GM19438 (cell line): ENCODE measurements around the gene C11orf97.
"Not testable (repeated sequence)": the region's sequence is repeated elsewhere in the genome, so short reads cannot be mapped to it uniquely, and the experiment has no call there.

Experiments
- ATAC-seq: cut with Tn5 transposase; IDR thresholded peaks from one replicate; pipeline ENCODE4 v1.9.1; 2021; ENCODE audit warnings: low read depth; ENCODE audit not compliant: unreplicated experiment

The C11orf97 gene

DNA sequence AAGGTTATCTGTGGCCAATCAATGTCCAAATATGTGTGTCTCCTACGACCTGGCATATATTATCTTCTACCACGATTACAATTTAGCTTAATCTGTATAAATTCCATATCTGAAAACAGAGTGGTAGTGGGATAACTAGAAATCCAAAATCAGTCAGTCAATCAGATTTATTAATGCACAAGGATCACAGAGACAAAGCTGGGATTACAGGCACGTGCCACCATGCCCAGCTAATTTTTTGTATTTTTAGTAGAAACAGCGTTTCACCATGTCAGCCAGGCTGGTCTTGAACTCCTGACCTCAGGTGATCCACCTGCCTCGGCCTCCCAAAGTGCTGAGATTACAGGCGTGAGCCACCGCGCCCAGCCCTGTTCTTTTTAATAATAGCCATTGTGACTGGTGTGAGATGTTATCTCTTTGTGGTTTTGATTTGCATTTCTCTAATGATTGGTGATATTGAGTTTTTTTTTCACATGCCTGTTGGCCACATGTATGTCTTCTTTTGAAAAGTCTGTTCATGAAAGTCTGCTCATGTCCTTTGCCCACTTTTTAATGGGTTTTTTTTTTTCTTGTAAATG, 43.6 kb downstream of the C11orf97 start:
- ATAC-seq, result not testable (repeated sequence)

DNA sequence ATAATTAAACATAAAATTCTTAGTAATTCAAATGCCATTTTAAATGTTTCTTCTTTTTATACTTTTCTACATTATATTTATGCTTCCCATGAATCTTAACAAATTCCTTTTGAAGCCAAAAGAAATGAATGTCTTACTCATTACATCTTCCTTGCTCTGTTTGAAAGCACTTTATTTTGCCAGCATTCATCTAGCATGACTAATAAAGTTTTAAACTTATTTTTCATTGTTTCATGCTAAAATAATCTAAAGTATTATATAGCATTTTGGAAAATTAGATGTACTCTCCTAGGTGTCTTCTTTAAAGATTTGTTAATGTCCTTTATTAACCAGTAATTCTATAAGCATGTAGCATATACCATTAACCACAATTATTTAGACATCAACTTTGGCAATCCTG, 45.2 kb downstream of the C11orf97 start:
- ATAC-seq, result no peak

DNA sequence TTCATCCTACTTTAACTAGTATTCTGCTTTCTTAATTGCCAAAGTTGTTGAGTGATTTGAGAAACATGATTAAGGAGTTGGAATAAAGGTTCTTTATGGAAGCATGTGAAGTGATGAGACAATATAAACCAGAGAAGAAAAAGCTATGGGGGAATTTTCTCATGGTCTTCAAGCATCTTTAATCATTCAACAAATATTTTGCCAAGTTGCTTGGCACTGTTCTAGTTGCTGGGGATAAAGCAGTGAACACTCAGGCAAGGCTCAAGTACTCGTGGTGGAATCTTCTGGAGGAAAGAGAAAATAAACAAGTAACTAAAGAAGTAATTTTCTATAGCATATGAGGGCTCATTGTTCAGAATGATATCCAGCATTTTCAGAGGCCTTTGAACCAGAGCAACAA, 45.7 kb downstream of the C11orf97 start:
- no peak for ATAC-seq

DNA sequence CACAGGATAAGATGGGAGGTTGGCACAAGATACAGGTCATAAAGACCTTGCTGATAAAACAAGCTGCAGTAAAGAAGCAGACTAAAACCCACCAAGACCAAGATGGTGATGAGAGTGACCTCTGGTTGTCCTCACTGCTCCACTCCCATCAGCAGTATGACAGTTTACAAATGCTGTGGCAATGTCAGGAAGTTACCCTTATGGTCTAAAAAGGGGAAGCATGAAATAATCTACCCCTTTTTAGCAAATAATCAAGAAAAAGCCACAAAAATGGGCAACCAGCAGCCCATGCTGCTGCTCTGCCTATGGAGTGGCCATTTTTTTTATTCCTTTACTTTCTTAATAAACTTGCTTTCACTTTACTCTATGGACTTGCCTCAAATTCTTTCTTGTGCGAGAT, 46.2 kb downstream of the C11orf97 start:
- ATAC-seq, result no peak

DNA sequence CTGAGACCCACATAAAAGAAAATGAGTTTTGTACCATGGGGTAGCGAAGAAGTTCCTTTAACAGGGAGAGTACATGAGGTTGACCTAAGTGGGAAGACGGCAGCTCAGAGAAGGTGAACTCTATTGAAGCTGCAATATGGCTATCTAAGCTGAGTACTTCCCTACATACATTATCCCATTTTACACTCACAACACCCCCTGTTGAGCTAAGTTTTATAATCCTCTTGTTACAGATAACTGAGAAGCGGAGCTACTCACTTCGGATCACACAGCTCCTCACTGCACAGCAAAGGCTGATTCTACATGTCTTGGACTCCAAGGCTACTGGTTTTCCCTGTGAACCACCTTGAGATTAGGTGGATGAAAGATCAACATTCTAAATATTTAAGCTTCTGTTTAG, 46.7 kb downstream of the C11orf97 start:
- no peak for ATAC-seq

DNA sequence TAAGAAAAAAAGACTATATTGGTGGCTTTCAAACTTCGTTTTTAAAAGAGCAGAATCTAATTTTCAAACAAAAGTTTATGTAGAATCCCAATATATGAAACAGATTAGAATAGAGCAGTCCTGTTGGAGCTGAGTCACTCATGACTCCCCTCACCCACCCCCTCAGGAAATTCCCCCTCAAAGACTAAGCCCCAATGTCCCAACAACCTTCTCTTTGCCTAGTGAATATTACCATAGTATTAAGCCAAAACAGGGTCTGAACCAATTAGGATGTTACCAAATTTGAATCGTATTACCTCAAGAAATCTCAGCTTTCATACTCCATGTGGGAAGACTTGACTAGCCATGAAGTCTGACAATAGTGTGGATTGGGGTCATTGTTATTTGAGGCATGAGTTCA, 47.1 kb downstream of the C11orf97 start:
- no peak for ATAC-seq

DNA sequence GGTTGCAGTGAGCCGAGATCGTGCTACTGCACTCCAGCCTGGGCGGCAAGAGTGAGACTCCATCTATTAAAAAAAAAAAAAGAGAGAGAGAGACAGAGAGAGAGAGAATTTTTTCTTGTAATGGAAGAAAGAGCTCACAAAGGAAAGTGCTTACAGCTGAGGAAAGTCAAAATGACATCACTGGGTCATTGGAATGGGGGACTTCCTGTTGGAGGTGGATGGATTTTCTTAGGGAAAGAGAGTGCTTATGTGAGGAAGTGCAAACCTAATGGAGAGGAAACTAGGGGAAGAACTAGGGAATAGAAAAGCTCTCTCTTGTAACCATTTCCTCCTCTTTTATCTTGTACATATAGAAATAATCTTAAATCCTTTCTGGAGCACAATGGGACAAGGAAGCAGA, 48.6 kb downstream of the C11orf97 start:
- no peak for ATAC-seq

DNA sequence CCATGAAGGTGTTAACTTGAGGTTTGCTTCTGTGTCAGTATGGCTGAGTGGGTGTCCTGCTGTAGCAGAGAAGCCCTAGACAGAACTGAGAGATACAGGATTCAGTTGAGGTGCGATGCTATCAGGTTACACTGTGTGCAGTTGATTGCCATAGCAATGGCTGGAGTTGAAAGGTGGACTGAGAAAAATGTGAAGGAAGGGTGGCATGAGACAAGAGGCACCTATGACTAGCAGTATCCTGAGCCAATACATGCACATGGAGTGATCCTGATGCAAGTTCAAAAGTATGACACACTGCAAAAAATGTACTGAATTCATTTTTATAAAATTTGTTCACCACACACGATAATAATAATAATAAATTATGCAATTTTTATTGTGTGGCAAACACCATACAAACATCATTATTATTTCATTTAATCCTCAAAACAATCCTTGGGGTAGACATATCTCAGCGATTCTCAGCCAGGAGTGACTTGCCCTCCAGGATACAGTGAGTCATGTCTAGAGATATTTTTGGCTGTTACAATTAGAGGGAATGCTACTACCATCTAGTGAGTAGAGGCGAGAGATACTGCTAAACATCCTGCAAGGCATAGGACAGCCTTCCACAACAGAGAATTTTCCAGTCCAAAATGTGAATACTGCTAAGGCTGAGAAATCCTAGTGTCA, 51.1 kb downstream of the C11orf97 start:
- ATAC-seq, result no peak

DNA sequence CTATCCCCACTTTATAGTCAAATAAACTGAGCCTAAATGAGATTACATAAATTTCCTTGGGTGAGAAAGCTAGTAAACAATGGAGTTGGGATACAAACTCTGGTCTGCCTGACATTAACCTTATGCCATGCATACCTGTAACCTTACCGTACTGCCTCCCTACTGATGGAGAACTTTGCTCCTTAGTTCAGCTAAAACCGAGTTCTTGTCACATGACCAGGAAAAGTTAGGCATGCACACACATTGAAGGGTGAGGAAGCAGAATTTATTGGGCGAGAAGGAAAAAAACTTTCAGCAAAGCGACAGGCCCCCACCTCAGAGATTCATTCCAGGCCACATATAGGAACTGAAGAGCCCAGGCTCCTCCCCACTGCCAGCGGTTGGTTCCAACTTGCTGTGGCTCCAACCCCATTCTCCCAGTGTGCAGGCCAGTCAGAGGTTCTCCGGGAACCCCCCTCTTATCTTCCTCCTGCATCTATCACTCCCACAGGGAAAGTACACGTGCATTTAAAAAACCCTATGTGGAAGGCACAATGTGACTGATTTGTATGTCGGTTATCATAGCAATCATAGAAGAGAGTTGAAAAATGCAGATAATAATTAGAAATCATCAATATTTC, 51.7 kb downstream of the C11orf97 start:
- no peak for ATAC-seq

DNA sequence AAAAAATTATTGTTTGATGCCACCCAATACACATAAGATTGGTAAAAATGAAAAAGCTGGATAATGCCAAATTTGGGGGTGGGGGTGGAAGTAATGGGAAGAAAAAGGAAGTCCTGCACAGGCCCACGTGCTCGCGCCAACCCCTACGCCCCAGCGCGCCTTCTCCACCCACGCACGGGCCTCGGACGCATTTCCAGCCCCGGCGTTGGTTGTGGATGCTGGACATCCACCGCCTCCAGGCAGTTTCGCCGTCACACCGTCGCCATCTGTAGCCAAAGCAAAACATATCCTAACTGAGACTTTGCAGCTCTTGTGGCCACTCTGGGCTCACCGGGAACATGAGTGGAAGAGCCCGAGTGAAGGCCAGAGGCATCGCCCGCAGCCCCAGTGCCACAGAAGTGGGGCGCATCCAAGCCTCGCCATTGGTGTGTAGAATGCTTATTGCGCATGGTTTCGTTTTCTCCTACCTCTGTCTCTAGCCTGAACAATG, 55.0 kb downstream of the C11orf97 start, which contains the start of gene PIWIL4:
Gene PIWIL4 (plus strand): TSS at position 188 of the 490 bp plus-strand sequence. CDS start 151 bp downstream, at position 339.
- ATAC-seq, result no peak

DNA sequence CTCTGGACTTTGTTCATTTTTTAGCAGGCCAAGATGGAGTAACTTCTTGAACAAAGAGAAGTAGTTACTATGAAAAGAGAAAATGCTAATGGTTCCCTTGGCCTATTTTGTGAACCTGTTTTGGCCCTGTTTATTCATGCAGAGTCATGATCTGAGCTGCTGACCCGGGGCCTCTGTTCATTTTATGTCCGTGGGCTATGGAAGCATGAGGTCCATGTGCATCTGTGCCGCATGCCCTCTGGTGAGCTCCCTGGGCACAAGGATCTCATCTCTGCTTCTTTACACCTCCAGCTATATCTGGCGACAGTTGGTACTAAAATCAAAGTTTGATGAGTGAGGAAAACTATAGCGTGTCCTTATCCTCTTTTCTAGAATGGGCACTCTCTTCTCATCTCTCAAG, 55.9 kb downstream of the C11orf97 start:
- no peak for ATAC-seq

DNA sequence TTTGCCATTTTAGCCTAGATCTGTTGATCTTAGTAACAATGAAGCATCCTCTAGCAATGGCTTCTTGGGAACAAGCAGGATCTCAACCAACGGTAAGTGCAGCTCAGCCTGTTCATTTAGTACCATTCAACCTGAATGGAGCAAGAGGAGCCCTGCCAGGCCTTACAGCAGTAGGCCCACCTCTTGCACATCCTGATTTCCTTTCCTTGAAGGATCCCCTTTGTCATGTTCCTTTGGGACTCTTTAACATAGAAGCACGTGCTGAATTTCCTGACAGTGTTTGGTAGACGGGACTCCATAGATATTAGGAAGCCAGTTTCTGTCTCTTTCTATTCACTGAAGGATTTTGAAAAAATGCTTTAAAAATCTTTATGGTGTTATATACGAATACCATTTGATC, 56.5 kb downstream of the C11orf97 start:
- no peak for ATAC-seq

DNA sequence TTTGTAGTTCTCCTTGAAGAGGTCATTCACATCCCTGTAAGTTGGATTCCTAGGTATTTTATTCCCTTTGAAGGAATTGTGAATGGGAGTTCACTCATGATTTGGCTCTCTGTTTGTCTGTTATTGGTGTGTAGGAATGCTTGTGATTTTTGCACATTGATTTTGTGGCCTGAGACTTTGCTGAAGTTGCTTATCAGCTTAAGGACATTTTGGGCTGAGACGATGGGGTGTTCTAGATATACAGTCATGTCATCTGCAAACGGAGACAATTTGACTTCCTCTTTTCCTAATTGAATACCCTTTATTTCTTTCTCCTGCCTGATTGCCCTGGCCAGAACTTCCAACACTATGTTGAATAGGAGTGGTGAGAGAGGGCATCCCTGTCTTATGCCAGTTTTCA, 60.7 kb downstream of the C11orf97 start:
- not testable (repeated sequence) for ATAC-seq

DNA sequence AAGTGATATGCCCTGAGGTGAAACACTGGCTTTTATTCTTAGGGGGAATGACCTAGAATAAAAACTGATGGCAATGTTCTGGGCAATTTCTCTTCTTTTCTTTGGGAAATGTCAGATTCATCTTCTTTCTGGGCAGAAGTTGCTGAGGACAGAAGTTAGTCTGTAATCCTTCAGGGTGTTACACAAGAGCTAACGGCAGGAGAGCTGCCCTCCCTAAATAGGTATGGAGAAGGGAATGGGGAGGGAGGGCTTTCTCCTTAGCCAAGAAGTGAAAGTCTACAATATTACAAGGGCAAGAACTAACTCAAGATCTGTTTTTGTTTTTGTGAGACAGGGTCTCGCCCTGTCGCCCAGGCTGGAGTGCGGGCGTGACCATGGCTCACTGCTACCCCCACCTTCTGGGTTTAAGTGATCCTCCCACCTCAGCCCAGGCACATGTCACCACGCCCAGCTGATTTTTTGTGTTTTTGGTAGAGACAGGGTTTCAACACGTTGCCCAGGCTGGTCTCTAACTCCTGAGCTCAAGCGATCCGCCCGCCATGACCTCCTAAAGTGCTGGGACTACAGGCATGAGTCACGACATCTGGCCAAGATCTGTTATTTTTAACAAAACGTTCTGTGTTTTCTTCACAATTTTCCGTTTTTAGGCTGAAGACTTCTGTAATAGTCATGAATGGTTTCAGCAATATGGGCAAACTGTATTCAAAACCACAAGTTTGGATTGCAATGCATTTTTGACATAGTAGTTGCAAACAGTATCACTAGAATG, 62.1 kb downstream of the C11orf97 start:
- ATAC-seq, result no peak

DNA sequence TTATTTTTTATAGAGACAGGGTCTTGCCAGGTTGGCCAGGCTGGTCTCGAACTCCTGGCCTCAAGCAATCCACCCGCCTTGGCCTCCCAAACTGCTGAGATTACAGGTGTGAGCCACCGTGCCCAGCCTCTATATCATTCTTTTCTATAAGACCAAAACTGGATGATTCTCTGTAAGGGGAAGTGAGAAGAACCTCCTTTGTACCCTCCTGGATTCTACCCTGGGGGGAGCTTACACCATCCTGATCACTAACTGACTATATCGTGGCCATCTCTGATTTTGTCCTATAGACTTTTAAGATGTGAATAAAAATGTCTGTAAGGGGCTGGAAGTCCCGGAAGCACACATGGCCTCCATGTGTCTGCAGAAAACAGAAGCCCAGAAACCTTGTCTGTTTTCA, 64.0 kb downstream of the C11orf97 start:
- no peak for ATAC-seq

DNA sequence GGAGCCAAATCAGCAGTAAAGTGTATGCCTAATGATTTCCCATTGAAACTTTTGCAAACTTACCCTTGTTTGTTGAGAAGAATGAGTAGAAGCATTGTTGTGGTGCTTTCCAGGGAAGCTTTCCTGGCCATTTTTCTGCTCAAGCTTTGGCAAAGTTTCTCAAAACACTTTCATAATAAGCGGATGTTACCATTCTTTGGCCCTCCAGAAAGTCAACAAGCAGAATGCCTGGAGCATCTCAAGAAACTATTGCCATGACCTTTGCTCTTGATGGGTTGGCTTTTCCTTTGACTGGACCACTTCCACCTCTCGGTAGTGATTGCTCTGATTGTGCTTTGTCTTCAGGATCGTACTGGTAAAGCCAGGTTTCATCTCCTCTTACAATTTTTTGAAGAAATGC, 65.6 kb downstream of the C11orf97 start:
- no peak for ATAC-seq
